Nephron (organoid): ENCODE data around the gene STRN3.
A peak's percentile ranks its signal among the peaks of the same experiment; 100 is the strongest.

ENCODE experiments used
- H3K27ac Mint-ChIP-seq, 3 experiments: 2 replicates each; pipeline ENCODE4 v1.8.0; 2020; ENCODE audit warnings: mixed read lengths in 3 of 3, mild to moderate bottlenecking in 2 of 3, moderate library complexity in 1 of 3
- H3K27me3 Mint-ChIP-seq: 2 replicates; pipeline ENCODE4 v1.8.0; 2021; ENCODE audit warnings: low read depth, mild to moderate bottlenecking, moderate library complexity, mixed read lengths
- H3K36me3 Mint-ChIP-seq: 2 replicates; pipeline ENCODE4 v1.8.0; 2020; ENCODE audit warnings: low read depth, mixed read lengths
- H3K4me1 Mint-ChIP-seq: 2 replicates; pipeline ENCODE4 v1.8.0; 2020; ENCODE audit warnings: mixed read lengths
- H3K4me3 Mint-ChIP-seq, 3 experiments: 2 replicates each; pipeline ENCODE4 v1.8.0; 2020; ENCODE audit warnings: mild to moderate bottlenecking in 3 of 3, mixed read lengths in 3 of 3, moderate library complexity in 2 of 3
- H3K9me3 Mint-ChIP-seq: 2 replicates; pipeline ENCODE4 v1.8.0; 2020; ENCODE audit warnings: mixed read lengths
- TF ChIP-seq, protein P1 (sequence below), 3 experiments: fragments of 200-600 bp; sonication (generic); IDR thresholded peaks; one replicate each; pipeline ENCODE4 v1.5.0; 2021; ENCODE audit warnings: antibody characterized with exemption in 3 of 3; ENCODE audit not compliant: unreplicated experiment in 3 of 3

The STRN3 gene

DNA sequence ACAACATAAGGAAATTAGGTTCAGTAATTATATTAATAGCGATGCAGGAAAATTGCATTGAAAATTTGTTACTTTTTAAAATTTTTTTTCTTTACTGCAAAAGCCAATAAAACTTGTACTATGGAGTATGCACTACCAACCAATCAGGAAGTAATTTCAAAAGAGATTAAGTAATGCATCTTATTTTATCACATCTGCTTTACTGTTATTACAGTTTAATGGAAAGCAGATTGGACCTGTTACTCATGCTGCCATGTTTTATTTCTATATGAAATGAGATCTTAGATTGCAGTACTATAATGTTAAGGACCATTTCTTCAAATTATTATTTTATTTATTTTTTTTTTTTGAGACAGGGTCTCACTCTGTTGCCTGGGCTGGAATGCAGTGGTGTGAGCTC, 1.7 kb upstream of the STRN3 start:
- Mint-ChIP-seq H3K36me3 (peaks cover 3% of the 10 kb centered on the region), H3K4me1 (peaks cover 32% of the 10 kb centered on the region), H3K27me3 (no peaks in the 10 kb centered on the region), H3K27ac (no peak overlapping the region), H3K9me3 (no peaks in the 10 kb centered on the region), H3K4me3 (no peak overlapping the region)
- TF ChIP-seq, protein P1, sequence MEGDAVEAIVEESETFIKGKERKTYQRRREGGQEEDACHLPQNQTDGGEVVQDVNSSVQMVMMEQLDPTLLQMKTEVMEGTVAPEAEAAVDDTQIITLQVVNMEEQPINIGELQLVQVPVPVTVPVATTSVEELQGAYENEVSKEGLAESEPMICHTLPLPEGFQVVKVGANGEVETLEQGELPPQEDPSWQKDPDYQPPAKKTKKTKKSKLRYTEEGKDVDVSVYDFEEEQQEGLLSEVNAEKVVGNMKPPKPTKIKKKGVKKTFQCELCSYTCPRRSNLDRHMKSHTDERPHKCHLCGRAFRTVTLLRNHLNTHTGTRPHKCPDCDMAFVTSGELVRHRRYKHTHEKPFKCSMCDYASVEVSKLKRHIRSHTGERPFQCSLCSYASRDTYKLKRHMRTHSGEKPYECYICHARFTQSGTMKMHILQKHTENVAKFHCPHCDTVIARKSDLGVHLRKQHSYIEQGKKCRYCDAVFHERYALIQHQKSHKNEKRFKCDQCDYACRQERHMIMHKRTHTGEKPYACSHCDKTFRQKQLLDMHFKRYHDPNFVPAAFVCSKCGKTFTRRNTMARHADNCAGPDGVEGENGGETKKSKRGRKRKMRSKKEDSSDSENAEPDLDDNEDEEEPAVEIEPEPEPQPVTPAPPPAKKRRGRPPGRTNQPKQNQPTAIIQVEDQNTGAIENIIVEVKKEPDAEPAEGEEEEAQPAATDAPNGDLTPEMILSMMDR (IDR thresholded peaks at IDR 0.05; ENCODE audit: unreplicated experiment in 3 of 3): no peak

DNA sequence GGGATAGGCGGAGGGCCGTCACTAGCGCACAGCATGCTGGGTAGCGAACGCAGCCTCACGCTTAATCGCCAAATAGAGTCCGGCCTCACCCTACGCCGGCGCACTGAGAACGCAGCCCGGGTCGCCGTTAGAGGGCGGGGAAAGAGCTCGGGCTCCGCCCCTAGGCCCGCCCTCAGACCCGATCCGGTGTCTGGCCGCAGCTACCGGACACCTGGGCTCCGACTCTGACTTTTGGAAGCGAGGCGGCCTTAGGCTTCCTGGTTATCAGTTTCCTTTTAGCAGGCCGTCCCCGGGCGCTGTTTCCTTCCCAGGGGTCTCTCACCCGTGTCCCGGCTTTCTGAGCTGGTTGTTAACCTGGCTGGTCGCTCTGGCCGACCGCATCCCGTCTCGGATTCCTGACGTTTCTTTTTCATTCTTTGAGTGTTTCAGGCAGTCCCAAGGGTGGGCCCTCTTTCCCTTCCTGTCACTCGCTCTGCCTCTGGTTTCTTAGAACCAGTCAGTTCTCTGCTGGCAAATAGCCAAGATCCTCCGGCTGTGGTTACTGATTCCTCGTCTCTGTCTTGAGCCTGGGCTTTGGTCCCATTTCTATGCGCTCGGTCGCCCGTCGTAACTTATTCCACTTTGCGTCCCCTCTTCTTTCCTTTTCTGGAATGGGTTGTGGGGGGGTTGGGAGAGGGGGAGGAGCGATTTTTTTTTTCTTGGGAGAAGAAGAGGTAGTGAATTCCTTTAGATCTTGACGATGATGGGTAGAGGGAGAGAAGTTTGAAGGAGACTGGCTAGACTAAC, 464 bp upstream of the STRN3 start:
- Mint-ChIP-seq H3K9me3 (peaks cover under 1% of the 10 kb centered on the region), H3K4me3 (peak overlapping the region; percentile 91 to 95 (median 93)), H3K4me1 (peaks cover 35% of the 10 kb centered on the region), H3K27ac (peak overlapping the region; percentile 97 to 99 (median 98)), H3K27me3 (no peaks in the 10 kb centered on the region), H3K36me3 (peaks cover 10% of the 10 kb centered on the region)
- TF ChIP-seq, protein P1 (IDR thresholded peaks at IDR 0.05; ENCODE audit: unreplicated experiment in 3 of 3): no peak

DNA sequence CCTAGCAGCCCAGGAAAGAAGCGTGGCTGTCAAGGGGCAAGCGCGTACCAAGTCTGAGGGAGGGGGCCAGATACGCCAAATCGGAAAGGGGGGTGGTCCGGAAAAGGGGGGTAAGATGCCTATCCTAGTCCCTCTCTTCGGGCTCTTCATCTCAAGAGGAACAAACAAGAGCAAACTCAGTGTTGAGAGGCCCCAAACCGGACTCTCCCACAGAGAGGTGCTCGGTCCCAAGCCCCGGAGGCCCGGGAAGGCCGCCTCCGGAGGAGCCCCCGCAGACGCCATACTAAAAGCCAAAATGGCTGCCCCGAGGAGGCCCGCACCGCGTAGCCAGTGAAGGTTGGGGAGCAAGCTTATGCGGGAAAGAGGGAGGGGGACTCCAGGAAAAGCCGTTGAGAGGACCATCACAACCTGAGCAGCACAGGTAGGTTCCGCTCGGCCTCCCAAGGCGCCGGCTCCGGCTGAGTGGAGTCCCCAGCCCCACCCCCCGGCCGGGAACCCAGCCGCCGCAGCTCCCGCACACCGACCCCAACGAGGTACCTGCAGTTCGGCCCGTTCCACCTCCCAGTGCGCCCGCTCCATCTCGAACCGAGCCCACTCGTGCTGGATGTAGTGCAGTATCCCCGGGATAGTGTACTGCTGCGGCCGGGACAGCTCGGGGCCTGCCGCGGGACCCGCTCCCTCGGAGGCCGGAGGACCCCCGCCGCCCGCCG, 657 bp downstream of the STRN3 start, which contains the start of gene AP4S1:
AP4S1 (plus strand) TSS at position 283 of the 710 bp plus-strand sequence. CDS start 40,548 bp downstream, outside the sequence.
- Mint-ChIP-seq H3K9me3 (peaks cover 7% of the 10 kb centered on the region), H3K36me3 (peaks cover 21% of the 10 kb centered on the region), H3K4me1 (peaks cover 40% of the 10 kb centered on the region), H3K27me3 (no peaks in the 10 kb centered on the region), H3K4me3 (peak within 1 kb of the TSS; percentile 93 to 97 (median 93)), H3K27ac (peak within 1 kb of the TSS; percentile 97 to 99 (median 98))
- TF ChIP-seq, protein P1 (IDR thresholded peaks at IDR 0.05; ENCODE audit: unreplicated experiment in 3 of 3): no peak

DNA sequence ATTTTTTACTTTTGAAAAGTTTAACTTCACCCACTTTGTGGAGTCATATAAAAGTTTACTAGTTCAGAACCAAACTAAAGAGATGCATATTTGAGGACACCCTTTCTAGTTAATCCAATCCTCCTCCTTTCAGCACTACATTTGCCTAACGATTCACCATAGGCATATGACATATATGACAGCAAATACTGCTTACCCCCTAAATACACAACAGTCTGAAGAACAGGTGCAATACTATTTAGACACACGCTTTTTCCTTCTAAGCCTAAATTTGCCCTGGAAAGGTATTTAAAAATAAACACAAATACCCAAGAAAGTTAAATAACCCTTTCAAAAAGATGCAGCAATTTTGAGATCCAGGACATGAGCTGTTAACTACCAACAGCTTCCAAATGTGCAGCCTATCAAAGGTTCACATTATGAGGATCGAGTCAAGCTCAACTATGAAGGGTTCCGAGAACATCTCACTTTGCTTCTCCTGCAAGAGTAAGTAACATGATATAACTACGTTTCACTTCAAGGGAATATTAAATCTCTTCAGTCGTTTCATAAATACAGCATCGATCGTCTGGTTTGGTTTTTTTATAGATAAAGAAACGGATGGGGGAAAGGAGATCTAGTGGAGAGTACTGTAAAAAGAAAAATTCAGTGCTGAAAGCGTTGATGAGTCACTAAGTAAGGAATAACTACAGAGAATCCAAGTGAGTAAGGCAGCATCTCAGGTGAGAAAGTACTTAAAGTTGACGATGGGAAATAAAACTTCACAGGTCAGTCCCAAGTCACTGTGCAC, 1.4 kb downstream of the STRN3 start:
- Mint-ChIP-seq H3K4me3 (peak overlapping the region; percentile 93 to 97 (median 93)), H3K27me3 (no peaks in the 10 kb centered on the region), H3K36me3 (peaks cover 26% of the 10 kb centered on the region), H3K4me1 (peaks cover 40% of the 10 kb centered on the region), H3K9me3 (peaks cover 7% of the 10 kb centered on the region), H3K27ac (peak overlapping the region; percentile 92 to 97 (median 96))
- TF ChIP-seq, protein P1 (IDR thresholded peaks at IDR 0.05; ENCODE audit: unreplicated experiment in 3 of 3): no peak

DNA sequence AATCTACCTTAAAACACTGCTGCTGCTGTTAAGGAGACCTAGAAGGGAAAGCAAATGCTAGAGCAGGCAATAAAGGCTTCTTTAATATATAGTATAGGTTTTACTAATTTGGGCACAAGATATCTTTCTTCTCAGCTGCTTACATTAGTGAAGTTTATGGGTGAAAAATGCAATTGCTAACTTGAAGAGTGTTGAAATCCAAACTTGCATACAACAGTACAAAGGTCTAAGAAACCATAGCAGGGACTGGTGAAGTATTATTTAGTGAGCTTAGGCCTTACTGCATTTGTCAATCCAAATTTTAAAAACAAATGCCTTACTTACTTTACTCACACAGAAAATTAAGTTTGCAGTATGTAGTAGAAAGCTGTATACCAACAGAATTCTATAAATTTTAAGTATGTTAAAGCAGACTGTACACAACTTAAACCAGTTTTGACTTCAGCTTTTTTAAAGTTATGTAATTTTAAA, 2.1 kb downstream of the STRN3 start:
- Mint-ChIP-seq H3K4me1 (peaks cover 37% of the 10 kb centered on the region), H3K36me3 (peaks cover 26% of the 10 kb centered on the region), H3K9me3 (peaks cover 7% of the 10 kb centered on the region), H3K4me3 (peak overlapping the region; percentile 81 to 93 (median 82)), H3K27ac (peak overlapping the region; percentile 82 to 92 (median 87)), H3K27me3 (no peaks in the 10 kb centered on the region)
- TF ChIP-seq, protein P1 (IDR thresholded peaks at IDR 0.05; ENCODE audit: unreplicated experiment in 3 of 3): no peak
